Measurements from ENCODE around the gene MMP28.
A peak's percentile ranks its signal among the peaks of the same experiment; 100 is the strongest.

Gene MMP28

GRCh38 chr17:35797918-35798317 is 2.5 kb upstream of the MMP28 start:
- no peak for DNase-seq

GRCh38 chr17:35797370-35797769 is 1.9 kb upstream of the MMP28 start:
- DNase-seq, result no peak

DNA sequence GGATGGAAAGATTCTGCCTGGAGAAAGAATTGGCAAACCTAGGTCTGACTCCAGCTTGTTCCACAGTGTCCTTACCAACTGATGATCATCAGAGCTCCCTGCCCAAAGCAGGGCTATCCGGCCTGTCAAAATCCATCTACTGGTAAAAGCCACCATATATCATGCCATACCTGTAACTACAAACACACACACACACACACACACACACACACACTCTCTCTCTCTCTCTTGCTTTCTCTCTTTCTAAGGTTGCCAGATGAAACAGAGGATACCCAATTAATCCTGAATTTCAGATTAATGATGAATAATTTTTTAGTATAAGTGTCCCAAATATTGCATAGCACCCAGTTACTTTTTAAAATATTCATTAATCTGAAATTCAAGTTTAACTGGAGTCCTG is 1.5 kb upstream of the MMP28 start:
- no peak for DNase-seq

DNA sequence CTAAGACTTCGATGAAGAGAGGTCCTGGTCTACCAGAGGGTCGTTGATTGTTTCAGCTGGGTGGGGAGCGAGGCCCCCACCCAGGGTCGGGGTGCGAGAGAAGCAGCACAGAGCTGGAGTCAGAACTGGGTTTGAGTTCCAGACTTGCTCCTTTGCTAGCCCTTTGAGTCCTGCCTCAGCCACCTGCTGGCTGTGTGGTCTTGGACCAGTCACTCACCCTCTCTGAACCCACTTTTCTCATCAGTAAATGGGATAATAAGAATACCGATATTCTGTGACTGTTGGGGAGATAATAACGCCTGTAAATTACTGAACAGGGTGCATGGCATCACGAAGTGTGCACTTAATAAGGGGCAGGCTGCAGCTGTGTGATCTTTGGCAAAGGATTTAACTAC is 427 bp upstream of the MMP28 start:
- DNase-seq, result no peak

GRCh38 chr17:35793257-35793656 is 2.2 kb downstream of the MMP28 start:
- DNase-seq, result no peak

DNA sequence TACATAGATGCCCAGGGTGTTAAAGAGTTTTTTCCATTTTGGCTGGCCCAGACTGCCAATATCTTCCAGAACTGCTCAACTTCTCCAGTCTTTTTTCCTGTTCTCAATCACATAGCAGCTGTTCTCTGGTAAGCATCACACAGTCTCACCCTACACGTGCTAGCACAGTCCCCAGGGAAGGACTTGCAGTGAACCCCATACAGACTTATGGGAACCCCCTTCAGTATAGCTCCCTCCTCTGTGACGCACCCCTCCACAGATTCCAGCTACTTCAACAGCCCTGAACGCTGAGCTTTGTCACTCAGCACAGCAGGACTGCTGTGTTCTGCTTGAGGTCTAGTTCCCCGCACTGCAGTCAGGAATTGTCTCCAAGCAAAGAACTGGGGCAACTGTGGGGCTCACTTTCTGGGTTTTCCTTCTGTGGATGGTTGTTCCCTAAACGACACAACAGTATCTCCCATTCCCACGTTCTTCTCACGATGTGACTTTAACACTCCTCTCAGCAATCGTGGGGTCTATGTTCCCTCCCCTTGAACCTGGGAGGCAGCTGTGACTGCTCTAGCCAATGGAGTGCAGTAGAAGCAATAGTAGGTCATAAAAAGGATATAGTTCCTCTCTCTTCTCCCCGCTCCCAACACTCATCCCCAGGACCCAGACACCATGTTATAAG is 3.6 kb downstream of the MMP28 start:
- no peak for DNase-seq

- DNase-seq, result no peak
Measured at GRCh38 chr17:35790841-35791240, 4.6 kb downstream of the MMP28 start.

DNA sequence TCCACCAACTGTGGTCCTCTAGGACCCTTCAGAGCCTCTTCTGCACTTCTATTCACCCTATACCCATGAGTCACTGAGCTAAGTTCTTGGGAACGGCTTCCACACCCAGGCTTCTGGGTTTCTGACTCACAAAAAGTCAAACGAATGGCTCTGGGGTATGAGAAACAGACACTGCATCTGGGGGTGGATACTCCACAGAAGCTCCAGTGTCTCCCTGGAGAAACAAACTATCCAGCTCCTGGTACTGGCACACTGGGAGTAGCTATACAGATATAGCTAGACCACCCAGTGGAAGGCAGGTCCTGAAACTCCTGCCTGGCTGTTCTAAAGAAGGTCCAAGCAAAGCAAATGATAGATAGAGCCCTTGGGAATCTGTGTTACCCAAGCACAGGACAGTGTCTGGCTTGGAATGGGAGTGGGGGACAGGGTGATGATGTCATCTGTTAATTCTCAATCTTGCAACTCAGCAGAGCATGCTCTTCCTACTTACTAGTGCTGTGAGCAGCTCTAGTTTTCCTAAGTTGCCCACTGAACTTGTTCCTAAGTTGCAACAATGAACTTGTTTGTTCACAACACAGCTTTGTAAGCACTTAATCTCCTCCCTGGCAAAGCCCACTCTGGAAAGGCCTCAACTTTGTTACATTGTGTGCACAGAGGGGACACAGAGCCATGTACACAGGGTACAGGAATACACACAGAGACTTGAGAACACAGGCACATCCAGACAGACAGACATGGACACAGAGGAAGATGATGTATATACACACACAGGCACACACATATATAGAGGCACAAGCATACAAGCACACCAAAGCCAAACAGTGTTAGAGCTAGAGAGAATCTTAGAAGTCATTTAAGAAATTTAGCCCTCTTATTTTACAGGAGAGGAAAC is 6.7 kb downstream of the MMP28 start:
- no peak for DNase-seq

DNA sequence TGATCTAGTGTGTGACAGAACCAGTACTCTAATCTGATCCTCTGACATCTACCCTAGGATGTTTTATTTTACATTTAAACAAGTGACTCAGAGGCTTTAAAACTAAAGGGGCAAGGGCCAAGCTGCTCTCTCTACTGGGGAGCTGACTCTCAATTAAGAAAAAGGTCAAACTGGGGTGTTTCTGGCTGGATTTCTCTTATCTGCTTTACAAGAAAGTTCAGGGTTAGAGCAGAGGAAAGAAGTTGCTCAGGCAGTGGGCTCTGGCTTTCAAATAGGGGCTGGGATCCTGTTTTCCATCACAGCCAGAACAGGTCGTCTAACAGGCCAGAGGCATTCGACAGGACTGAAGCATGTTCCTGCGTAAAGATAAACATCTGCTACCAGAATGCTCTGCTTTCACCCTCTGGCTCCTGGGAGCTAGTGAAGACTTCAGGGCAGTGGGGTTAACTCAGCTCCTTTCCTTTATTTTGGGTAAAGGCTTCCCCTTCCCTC is 8.5 kb downstream of the MMP28 start:
- no peak for DNase-seq

- no peak for DNase-seq
Measured at GRCh38 chr17:35784895-35785294, 10.5 kb downstream of the MMP28 start.

GRCh38 chr17:35780950-35781349 is 14.5 kb downstream of the MMP28 start:
- DNase-seq, result no peak

- DNase-seq, result no peak
Measured at GRCh38 chr17:35778641-35779196, 16.7 kb downstream of the MMP28 start.

DNA sequence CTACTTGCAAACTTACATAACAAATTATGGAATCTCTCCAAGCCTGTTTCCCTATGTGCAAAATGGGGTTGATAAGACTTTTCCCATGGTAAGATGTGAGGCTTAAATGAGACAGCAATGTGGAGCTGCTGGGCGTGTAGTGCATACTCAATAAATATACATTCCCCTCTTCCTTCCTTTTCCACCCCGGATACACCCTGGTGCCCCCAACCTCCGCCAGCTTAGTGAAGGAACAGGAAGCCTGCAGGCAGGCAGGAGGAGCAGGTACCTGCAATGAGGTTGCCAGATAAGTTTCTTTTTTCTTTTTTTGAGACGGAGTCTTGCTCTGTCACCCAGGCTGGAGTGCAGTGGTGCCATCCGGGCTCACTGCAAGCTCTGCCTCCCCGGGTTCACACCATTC is 19.9 kb downstream of the MMP28 start:
- no peak for DNase-seq

- DNase-seq, result no peak
Measured at GRCh38 chr17:35775039-35775438, 20.4 kb downstream of the MMP28 start.

DNA sequence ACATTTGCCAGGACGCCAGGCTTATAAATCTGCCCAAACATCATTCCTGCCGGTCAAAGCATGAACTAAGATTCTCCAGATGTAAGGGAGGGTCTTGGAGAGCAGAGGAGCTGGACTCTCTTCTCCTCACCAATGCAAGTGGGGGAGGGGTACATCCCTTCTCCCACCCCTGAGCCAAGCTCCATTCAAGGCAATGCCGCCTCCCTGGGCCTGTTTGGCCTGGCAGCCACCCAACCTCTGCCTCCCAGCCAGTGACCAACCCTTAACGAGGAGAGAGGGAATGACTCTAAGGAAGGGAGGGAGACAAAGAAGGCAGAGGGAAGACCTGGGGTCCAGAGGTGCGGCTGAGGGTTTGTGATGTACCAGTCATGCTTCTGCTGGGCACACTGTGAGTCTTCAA is 20.9 kb downstream of the MMP28 start:
- no peak for DNase-seq

- DNase-seq, result no peak
Measured at GRCh38 chr17:35773679-35774425, 21.6 kb downstream of the MMP28 start.

DNA sequence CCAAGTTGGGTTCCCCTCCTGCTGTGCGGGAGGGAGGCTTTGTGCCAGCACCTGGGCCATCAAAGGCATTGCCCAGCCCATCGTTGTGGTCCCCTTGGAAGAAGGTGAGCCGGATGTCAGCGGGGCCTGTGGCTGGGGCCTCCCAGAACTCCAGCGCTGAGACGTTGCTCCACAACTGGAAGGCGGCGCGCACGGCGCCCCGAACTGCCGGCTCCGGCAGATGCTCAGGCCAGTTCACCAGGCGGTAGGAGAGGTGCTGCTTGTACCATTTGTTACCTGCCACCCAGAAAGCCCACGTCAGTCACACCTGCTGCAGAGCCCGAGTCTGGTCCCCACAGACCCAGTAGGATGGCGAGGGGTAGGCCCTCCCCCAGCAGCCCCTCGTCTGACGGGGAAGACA is 22.3 kb downstream of the MMP28 start:
- no peak for DNase-seq

- no peak for DNase-seq
Measured at GRCh38 chr17:35769895-35770486, 25.4 kb downstream of the MMP28 start.

DNA sequence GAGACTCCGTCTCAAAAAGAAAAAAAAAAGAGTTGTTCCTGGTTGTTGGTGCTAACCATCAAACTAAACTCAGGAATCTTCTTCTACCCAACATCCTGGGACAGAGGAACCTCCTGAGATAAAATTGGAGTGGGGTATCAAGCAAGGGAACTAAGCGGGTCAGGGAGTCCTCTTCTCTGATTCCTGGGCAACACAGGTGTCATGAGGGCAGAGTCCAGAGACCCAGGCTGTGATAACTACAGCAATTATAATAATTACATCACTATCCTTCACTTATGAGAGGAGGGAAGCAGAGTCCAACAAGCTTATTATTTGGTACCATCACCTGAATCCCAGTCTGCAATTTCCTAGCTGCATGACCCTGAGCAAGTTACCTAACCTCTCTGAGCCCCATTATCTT is 26.6 kb downstream of the MMP28 start:
- DNase-seq, result no peak

DNA sequence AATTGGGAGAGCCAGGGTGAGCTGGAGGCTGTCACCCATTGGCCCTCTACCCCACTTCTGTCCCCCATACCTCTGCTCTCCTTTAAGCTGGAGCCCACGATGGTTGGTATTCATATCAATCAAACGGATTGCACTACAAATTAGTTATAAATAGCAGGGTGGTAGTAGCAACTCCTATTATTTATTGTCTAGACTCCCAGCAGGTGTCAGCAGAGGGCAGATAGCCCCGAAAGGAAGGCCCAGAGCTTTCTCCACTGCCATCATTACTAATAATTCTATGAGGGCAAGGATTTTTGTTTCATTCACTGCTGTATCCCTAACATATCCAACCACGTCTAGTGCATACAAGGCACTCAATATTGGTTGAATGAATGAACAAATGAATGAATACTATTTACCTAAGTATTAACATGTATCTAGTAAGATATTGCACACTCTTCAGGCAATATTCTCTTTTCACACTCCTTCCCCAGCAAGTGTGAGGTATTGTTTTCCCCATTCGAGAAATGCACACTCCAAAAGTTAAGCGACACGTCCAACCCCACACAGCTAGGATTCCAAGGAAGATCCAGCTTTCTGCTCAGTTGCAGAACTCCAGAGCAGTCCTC is 28.4 kb downstream of the MMP28 start:
- peak; percentile 29 for DNase-seq

DNA sequence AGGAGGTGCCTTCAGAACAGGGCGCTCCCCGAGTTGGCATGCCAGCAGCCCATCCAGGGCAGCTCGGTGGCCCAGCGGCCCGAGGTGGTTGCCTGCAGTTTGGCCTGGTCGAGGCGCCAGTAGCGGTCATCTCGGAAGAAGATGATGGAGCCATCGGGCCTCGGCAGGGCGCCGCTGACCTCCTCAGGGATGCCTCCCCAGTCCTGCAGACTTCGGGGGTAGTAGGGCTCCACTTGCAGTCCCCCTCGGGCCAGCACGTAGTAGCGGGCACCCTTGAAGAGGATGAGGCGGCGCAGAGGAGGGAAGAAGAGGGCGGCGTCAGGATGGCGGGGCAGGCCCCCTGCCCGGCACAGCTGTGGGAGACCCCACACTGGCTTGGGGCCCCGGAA is 29.0 kb downstream of the MMP28 start:
- DNase-seq, result no peak

DNA sequence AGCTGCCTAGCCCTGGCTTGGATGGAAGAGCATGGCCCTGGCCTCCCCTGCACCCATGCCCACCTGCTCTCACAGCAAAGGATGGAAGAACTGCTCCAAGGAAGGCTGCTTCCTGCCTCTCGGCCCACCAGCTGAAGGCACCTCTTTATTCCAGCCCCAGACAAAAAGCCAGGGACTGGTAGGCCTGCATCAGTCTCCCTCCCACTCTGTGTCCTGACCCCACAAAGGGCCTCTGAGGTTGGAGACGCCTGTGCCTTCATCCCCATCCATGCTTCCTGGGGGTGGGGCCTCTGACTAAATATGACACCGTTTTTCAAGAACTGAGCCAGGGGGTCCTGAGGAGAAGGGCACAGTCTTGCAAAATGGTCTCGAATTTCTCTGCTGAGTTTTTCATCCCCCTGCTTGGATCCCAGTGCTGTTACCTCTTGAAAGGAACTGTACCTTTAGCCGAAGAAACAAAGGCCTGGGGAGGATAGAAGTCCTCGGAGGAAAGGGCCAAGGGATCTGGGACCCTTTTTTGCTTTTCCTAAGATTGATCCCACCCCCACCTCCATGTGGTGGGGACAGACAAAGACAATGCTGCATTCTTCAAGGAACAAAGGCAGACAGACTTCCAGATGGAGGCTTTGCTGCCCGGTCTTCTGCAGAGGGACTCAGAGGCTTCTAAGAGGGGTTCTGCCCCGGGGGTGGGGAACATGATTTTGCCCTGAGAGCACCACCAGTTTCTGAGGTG is 29.5 kb downstream of the MMP28 start:
- no peak for DNase-seq

All from CD4-positive, alpha-beta T cell treated with Interleukin-4 for 4 hours (primary cell).